Measurements from ENCODE around the gene ERAP2.
A peak's percentile ranks its signal among the peaks of the same experiment; 100 is the strongest.

Gene ERAP2

DNA sequence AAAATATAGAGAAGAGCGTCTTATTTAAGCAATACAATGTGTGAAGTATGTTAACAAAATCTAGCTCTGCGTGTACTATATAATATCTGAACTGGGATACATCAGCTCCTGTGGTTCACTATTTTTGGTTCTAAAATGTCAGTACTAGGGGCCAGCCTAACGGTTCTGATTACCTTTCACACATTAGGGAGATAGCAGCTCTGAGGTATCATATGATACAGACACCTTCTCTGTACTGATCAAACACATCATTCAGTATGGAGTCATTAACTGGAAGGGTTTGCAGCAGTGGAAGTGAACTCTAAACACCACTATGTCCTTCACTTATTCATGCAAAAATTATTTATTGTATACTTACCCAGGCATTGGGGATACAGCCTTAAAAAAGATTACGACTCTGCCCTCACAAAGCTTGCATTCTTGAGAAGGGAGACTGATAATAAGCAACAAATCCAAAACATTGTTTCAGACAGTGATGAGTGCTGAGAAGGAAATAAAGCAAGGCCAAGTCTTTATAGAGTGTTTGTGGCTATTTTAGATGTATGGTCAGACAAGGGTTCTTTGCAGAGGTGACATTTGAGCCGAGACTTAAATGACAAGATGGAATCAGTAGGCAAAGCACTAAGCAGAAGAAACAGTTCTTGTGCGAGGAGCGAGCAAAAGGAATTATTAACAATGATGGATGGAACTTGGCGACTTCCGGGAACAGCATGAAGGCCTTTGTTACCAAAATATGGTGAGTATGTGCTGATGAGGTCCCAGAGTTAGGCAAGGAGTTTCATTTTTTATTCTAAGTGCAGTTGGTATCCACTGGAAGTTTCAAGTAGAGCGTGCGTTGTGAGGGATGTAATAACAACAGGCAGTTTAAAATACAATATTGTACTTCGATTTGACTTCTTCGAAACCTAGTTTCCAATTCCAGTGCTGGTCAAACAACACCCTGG lies 57.7 kb downstream of the ERAP2 start:
- DNase-seq: peak; percentile 63

DNA sequence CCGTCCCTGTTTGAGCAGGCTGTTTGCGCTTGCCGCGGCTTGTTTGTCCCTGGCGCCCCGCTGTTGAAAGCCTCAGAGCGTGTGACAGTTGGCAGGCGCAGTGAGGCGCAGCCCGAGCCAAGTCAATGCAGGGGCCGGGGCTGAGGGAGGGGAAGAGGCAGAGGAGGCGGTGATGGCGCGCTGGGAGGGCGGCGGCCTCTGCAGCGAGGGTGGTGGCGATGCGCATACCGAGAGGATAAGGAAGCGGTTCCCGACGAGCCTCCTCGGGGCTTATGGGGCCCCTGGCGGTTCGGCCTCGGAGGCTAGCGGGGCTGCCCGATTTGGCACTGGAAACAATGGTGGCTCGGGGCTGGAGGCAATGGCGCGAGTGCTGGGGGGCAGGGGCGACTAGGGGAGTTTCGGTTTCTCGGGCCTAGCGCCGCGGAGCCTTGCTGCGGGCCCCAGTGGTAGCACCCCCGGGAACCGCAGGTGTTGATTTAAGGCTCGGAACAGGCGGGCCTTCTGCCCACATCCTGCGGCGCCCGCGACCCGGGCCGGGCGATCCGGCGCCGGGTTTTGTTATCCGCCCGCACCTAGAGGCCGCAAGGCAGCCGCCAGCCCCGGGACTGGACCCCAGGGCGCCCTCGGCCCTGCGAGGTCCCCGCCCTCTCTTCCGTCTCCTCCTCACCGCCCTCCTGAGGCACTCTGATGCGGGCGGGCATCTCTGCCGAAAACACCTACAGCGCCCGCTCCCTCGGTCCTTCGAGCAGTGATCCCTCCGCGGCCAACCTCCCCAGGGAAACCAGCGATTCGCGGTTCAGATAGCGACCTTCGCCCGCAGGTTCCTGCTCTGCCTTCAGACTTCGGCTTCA lies 58.6 kb downstream of the ERAP2 start:
- peak; percentile 89 for DNase-seq

DNA sequence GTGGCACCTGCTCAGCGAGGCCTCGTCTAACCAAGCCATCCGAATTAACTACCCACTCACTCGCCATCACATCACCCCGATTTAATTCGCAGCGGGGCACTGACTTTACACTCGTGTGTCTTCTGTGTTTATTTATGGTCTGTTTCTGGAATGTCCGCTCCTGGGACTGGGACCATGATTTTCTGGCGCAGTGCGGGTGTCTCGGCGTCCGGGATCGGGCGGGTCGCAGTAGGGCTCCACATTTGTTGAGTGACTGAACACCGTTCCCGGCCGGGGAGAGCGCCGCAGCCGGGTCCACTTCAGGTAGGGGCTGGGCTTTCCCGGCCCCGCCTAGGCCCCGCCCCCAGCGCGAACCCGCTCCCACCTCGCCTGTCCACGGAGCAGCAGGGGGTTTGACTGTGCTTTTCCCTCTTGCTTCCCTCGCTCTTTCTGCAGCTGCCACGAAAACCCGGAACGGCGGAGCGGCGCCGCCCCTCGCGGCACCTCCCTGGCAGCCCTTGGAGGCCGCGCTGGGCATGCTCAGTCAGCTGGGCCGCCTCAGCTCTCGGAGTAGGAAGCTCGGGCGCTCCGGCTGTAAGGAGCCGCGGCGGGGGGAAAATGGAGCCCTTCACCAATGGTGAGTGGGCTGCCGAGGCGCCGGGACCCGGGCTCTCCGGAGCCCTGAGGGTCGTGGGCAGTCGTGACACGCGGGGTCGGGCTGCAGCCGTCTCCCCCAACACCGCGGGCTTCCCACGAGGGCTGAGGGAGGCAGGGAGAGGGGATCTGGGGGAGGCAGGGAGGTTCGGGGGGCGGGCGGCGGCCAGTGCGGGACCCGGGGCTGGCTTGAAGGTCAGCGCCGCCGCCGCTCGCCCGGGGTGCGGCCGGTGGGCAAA lies 59.5 kb downstream of the ERAP2 start, which contains the start of gene LNPEP:
LNPEP (plus strand) TSS at position 522 of the 872 bp plus-strand sequence; CDS start at position 598, 76 bp downstream.
- peak; percentile 97 for DNase-seq

DNA sequence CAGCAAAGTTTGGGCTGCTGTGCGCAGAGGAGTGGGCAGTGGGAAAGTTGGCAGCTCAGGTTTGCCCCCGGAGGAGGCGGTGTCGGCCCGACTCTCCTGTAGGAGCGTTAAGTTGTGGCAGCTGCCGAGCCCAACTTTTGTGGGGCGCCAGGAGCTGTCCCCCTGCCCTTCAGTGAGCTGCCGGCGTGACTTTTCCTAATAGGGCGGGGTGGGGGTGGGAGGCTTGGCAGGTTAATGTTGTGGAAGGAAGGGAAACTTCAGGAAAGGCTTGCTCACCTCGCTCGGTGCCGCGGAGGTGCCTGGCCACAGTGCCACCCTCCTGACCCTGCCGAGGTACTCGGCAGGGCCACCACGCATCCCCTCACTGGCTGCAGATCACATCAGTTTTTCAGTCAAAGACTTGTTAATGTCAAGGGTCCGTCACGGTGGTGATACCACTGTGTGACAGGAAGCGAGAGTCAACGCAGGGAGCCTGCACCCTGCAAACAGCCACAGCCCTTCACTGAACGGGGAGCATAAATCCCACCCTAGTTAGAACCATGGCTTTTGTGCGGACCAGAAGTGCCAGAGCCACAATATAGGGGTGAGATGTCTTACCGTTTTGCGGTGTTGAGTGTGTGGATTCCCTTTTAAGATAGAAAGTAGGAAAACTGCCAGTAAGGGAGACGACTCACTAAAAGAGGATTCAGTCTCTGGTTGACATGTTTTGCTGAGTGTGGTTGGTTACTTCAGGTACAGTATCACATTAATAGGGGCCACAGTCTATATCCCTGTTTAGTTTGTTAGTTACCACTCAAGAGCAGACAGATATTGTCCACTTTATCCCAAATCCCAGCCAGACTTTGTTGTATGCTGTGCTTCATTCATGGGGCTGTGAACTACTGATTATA lies 60.4 kb downstream of the ERAP2 start:
- peak; percentile 34 for DNase-seq

DNA sequence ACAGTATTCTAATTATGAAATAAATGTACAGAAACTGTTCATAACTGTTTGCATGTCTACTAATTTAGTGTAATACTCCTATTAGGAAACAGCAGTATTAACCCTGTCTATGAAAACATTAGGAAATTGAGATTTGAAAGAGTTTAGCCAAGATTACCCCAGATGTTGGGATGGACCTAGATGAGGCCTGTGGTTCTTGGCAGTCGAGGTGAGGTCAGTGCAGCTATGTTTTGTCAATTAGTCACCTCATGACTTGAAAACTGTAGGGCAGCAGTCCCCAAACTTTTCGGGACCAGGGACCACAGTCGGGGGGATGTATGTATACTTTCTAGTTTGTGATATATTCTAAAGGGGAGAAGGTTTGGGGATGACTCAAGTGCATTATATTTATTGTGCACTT lies 64.3 kb downstream of the ERAP2 start:
- no peak for DNase-seq

DNA sequence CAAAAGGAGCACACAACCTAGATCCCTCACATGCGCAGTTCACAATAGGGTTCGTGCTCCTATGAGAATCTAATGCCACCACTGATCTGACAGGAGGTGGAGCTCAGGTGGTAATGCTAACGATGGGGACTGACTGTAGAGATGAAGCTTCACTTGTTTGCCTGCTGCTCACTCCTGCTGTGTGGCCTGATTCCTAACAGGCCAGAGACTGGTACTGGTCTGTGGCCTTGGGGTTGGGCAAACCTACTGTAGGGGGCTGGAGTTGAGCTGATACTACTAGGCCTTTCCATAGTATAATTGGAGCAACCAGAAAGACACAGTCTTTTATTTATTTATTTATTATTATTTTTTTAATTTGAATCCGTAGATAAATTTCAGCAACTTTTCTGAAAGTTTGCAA lies 64.8 kb downstream of the ERAP2 start:
- no peak for DNase-seq

DNA sequence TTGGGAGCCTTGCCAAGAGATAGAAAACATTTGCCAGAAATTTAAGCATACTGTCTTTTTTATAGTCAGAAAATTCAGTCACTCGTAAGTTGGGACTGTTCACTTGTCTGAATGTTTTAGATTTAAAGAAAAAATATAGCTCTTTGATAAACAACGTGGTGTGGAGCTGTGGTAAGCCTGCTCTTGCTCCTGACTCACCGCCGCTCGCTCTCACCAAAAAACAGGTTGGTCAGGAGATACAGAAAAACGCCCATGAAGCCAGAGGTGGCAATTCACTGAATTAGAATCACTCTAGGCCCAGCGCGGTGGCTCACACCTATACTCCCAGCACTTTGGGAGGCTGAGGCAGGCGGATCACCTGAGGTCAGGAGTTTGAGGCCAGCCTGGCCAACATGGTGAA lies 65.8 kb downstream of the ERAP2 start:
- DNase-seq: no peak

DNA sequence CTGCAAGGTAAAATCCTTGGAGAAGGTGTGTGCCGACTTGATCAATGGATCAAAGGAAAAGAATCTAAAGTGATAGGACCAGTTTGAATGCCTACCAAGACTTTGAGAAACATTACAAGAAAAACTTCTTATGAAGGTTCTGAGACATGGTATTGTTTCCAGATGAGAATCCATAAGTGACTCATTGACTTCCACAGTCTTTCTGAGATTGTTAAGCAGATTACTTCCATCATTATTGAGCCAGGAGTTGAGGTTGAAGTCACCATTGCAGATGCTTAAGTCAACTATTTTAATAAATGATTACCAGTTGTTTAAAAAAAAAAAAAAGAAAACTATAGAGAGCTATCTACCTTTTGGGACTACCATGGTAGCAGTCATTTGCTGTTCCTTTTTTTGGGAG lies 66.6 kb downstream of the ERAP2 start:
- peak; percentile 4 for DNase-seq

DNA sequence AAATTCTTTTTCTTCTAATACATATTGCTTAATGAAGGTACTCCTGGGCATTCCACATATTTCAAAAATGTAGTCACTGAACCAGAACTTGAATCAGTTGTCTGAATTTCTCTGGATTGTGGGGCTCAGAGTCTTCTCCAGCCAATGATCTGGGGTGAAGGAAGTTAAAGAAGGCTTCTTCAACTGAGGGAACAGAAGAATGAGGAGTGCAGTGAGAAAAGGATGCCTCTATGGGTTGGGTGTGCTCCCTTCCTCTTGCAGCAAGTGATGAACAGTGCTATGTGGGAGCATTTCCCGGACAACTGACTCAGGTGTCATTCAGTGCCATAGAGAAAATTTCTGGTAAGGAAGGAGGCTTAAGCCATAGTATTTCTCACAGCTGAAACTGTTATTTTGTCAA lies 67.5 kb downstream of the ERAP2 start:
- peak; percentile 20 for DNase-seq

DNA sequence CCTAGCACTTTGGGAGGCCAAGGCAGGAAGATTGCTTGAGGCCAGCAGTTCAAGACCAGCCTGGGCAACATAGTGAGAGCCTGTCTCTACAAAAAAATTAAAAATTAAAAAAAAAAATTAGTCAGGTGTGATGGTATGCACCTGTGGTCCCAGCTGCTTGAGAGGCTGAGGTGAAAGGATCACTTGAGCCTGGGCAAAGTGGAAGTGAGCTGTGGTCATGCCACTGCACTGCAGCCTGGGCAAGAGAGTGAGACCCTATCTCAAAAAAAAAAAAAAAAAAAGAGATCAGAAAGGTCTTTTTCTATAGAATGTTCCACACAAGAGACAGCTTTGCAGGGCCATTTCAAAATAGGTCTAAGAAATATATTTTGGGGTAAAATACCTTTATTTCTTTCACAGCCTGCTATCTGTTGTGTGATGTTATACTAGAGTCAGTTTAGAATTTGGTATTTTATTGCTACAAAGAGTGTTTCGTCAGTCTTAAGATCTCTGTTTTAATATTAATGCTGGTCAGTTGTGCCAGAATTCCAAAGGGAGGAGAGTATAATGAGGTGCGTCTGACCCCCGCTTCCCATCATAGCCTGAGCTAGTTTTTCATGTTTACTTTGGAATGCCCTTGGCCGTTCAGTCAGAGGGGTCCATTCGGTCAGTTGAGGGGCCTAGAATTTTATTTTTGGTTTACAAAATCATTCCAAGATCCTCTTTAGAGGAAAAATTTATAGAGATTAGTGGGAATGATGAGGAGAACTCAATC lies 69.0 kb downstream of the ERAP2 start:
- DNase-seq: peak; percentile 35

DNA sequence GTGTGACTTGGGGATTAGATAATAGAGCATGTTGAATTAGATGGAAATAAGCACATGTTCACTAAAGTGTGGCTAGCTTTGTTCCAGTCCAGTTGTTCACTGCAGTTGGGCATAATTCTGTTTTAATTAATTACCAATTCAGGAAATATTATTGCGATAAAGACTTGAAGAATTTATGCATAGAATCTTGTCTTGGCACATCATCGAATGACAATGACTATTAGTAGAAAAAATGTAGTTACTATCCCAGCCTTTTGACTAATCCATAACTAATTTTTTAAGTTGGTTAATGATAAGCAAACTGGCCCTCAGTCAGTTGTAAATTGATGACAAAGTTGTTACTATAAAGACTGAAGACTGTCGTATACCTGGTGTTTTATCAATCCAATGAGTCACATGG lies 70.1 kb downstream of the ERAP2 start:
- peak; percentile 73 for DNase-seq

DNA sequence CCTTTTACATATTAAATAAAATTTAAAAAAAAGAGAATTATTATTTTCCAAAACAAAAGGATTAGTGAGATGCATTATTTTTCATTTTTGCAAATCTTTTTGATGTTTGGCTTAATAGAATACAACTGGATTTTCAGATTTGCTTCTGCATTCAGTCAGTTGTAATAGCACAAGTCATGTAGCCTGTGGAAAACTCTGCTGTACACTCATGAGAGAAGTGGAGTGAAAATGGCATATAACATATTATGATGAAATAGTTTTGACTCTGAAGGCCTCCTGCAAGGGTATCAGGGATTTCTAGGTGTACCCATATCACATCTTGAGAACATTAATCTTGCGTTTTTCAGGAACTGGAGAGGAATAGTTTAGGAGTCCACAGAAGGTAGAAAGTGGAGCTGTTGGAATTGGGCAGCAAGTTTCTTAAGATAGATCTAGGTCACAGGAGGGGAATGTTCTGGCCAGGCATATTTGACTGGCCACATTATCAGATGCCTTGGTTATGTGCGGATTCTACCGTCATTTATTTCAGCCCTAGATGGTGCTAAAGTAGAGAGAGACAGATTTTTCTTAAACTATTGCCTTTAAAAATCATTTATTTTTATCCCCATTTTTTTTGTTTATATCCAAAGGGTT lies 75.9 kb downstream of the ERAP2 start:
- DNase-seq: no peak

DNA sequence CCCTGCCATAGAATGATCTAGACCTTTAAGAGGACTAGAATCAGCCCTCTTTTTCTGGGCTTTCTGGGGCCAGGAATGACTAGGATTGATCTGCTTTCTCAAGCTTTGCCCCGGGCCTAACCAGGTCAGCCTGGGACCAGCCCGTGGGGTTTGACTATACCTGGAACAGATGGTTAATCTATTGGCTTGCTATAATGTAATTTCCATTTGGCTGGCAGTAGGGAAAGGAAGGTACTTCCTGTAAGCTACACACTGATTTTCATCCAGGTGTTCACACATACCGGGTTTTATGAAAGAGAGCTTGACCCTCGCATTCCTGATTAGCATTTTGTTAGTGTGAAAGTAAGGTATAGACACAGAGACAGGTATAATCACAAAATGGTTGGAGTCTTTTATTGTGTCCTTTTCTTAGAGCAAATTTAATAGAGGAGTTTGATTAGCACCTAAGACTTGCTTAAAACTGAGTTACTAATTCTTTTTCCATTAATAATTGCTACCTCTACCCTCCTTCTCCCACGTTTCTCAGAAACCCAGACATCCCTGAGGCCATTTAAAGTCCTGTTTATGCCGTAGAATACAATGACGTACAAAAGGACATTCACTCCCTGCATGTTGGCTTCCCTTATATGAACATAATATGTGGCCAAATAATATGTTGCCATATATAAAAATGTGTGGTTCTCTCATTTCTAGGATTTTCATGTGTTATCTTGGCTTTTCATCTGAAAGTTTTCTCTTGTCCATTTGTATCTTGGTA lies 76.9 kb downstream of the ERAP2 start:
- DNase-seq: no peak

DNA sequence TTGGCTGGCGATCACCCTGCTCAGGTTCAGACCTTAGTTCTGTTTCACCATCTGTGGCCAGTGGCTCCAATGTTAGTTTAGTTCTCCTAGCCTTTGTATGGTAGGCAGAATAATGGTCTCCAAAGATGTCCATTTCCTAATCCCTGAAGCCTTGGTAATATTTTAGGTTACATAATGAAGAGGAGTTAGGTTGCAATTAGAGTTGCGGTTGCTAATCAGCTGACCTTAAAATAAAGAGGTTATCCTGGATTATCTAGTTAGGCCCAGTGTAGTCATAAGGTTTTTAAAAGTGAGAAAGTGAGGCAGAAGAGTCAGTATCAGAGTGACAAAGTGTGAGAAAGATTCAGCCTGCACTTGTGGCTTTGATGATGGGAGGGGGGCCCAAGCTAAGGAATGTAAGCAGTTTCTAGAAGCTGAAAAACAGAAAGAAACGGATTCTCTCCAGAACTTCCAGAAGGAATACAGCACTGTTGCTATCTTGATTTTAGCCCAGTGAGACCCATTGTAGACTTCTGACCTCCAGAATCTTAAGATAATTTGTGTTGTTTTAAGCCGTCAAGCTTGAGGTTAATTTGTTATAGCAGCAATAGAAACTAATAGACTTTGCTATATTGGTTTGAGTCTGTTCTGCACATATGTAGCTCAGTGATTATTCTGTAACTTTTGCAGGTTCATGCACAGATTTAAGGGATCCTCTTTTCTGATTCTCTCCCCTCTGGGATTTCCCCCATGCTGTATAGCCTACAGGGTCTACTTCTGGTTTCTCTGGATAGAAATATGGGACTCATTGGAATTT lies 81.2 kb downstream of the ERAP2 start:
- DNase-seq: no peak

DNA sequence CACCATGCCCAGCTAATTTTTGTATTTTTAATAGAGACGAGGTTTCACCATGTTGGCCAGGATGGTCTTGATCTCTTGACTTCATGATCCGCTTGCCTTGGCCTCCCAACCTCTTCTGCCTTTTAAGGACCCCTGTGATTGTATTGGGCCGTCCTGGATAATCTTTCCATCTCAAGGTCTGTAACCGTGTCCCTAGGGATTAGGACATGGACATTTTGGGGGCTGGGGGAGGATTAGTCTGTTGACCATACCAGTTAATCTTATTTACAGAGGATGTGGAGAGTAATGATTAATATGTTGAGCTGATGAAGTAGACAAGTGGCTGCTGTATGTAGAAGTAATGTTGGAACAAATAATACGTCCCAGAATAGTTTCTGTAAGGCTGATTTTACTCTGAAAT lies 82.7 kb downstream of the ERAP2 start:
- no peak for DNase-seq

DNA sequence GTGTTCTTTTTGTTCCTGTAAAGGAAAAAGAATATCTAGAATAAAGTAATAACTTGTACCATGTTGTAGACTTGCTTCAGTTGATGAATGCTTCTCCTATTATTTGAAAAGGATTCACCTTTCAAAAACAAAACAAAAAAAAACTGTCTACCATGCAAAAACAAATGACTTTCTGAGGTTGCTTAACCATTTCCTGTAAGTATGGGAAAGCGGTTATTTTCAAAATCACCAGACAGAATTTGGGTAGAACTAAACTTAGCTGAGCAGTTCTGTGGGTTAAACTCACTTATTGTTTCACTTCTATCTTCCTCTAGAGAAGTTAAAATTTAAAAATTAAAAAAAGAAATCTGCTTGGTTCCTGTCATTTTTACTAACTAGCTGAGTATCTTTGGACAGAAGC lies 84.8 kb downstream of the ERAP2 start:
- no peak for DNase-seq

DNA sequence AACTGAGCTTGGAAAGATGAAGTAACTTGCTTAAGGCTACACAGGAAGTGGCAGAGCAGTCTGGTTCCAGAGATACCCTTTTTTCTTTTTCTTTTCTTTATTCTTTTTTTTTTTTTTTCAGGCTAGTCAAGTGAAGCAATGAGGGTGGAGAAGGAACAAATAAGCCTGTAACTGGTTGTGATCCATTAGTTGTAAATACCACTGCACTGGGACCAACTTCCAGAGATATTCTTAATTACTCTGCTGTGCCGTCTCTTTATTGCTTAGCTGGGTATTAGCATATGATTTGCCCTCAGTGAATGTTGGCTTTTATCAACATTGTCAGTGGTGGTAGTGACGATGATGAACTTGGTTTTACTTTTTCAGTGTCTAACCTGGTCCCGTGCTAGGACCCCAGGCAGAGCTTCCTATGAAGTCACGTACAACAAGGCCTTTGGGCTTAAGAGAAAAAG lies 86.3 kb downstream of the ERAP2 start:
- no peak for DNase-seq

DNA sequence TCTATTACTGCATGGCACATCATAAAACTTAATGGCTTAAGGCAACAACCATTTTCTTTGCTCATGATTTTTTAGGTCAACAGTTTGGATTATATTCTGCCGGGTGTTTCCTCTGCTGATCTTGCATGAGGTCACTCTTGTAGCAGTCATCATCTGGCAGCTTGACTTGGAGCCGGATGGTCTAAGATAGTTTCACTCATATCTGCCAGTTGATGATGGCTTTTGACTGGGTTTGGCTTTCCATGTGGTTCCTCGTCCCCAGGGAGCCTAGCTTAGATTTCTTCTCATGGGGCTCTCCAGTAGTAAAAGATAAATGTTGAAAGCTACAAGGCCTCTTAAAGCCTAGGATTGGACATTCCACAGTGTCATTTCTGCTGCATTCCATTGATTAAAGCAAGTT lies 87.0 kb downstream of the ERAP2 start:
- no peak for DNase-seq

DNA sequence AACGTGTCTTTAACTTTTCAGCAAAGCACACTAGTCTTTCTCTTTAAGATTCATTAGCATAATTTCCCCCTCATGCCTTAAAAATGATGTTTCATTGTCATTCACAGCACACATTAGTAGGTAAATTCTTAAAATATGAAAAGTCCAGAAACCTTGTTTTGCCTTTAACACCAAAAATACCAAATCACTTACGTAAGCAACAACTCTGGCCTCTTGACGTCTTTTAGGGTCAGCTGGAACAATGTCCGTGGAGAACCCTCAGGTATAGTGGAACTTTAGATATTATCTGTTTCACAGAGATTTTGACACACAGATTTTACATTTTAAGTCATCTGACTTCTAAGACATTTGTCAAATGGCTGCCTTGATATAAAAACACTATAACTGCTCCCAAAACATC lies 90.5 kb downstream of the ERAP2 start:
- no peak for DNase-seq

Data from kidney glomerular epithelial cell (primary cell).